HEK293T (cell line): Measurements from ENCODE around the gene ZSCAN25.

ENCODE experiments used
- FOXM1 ChIP-seq: fragments of 450-650 bp; IDR thresholded peaks from 2 replicates; pipeline ENCODE4 v1.6.1; 2017; ENCODE audit warnings: mild to moderate bottlenecking, borderline replicate concordance
- SP1 ChIP-seq: fragments of 450-650 bp; IDR thresholded peaks from 2 replicates; pipeline ENCODE4 v1.6.1; 2017

- TF ChIP-seq SP1: no peak
- no peak for TF ChIP-seq FOXM1
Observed at GRCh38 chr7:99596408-99596955, 20.3 kb upstream of the ZSCAN25 start.
